Measurements from ENCODE around the gene SPRR3.
"Not testable (repeated sequence)": the region's sequence is repeated elsewhere in the genome, so short reads cannot be mapped to it uniquely, and the experiment has no call there.

The SPRR3 gene

GRCh38 chr1:152983743-152984142 is 17.8 kb upstream of the SPRR3 start, which contains the start of gene SPRR1A:
SPRR1A (plus strand) TSS chr1:152984081; CDS start chr1:152985231, 1,150 bp downstream.
- DNase-seq: no peak

DNA sequence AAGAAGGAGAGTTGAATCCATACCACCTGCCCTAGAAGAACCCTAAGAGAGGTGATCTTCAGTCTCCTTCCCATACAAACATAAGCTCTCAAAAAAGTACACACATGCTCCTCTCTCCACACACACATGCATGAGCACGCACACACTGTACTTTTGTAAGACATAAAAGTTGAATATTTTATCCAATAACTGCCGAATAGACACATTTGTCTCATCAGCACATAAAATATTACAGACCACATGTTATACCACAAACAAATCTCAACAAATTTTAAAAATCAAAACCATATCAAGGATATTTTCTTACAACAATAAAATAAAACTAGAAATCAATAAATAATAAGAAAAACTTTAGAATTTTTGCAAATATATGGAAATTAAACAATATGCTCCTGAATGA is 15.0 kb upstream of the SPRR3 start:
- DNase-seq: no peak

DNA sequence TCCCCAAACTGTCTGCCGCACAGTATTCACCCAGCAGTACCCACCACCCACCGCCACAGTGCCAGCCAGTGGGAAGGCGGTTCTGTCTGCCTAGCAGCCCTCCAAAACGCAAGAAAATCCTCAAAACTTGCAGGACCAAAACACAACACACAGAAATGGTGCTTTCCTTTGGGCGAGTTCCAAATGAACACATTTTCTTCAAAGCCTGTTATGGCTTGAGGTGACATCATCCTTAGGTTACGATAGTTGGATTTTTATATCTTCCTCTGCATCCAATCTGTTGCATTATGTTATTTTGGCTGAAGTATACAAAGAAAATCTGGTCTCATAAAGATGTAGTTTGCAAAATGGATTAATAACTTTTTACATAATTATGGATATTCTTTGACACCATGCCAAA is 8.4 kb upstream of the SPRR3 start:
- DNase-seq: no peak

- DNase-seq: no peak
Measured at GRCh38 chr1:152995842-152996241, 5.7 kb upstream of the SPRR3 start.

- DNase-seq: peak; percentile 46
Measured at GRCh38 chr1:152996633-152997400, 4.7 kb upstream of the SPRR3 start.

DNA sequence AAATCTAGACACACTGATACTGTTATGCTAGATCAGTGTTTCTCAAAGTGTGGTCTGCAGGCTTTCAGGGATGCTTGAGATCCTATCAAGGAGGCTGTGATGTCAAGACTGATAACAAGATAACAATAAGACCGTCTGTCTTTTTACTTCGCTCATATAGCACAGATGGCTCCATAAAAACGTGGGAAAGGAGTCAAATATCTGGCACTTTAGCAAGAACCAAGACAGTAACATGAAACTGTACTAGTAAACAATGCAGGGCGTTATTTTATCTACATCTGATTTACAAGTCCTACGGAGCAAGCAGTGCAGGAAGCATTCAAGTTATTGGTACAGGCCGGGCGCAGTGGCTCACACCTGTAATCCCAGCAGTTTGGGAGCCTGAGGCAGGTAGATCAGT is 3.6 kb upstream of the SPRR3 start:
- peak; percentile 32 for DNase-seq

DNA sequence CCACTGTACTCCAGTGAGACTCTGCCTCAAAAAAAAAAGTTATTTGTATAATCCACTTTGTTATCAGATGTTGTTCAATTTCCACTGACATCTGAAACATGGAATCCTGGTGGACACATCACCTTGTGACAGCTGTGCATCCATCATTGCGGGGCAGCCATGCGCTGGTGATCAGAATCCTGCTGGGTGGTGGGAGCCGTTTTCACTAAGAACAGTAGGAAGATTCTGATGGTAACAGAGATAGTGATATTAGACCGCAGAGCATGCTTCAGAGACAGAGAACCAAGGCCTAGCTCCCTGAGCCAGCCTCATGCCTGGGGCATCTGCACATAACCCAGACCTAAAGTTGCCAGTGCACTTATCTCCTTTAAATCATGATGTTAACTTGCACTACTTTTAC is 3.1 kb upstream of the SPRR3 start:
- DNase-seq: no peak

DNA sequence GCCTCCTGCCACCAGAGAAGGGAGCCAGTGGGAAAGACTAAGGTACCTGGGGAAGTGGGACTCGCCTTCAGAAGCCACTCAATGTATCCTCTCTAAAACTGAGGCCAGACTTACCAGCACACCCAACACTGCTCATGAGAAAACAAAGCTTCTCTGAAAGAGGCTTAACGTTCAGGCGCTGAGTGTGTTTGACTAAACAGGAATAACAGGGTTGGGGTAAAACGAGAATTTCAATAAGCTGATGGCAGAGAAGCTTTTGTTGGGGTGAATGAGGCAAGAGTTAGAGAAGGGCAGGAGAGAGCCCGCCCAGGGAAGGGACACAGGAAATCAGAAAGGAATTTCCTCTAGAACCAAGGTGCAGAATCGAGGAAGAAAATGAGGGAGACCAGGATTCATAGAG is 1.7 kb upstream of the SPRR3 start:
- no peak for DNase-seq

DNA sequence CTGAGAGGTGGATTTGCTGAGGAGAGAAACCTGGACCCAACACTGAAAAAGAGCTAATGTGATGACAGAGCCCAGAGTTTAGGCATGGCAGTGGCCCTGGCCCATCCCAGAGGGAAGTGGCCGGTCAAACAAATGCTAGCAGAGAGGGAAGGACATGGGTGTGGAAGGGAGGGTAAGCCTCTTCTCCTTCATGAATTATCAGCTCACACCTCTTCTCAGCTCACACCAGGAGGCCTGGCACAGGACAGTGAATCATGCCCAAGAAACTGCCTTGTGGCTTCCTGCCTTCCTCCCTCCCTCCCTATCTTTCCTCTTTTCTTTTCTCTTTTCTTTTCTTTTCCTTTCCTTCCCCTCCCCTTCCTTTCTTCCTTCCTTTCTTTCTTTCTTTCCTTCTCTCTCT is 1.3 kb upstream of the SPRR3 start:
- DNase-seq: no peak

GRCh38 chr1:153011235-153011758 is 9.7 kb downstream of the SPRR3 start:
- not testable (repeated sequence) for DNase-seq

- not testable (repeated sequence) for DNase-seq
Measured at GRCh38 chr1:153021829-153022228, 20.3 kb downstream of the SPRR3 start.

GRCh38 chr1:153022340-153022739 is 20.8 kb downstream of the SPRR3 start:
- not testable (repeated sequence) for DNase-seq

DNA sequence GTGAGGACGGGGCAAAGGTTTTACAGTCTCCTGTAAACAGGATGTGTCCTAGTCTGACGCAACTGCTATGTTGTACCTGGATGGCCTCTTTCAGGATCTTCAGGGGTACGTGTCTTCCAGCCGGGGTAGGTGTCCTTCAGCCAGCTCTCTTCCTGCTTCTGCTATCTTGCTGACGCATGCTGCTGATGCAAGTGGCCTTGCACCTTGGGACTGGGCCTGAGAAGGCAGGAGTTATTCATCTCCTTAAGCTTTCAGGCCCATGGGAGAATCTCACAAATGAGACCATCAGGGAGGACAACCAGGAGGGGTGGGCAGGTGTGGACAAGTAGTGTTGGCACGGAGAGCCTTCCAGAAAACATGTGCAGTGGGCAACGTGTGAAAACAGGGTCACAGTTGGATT is 21.6 kb downstream of the SPRR3 start:
- DNase-seq: no peak

GRCh38 chr1:153024413-153024812 is 22.9 kb downstream of the SPRR3 start:
- DNase-seq: no peak

DNA sequence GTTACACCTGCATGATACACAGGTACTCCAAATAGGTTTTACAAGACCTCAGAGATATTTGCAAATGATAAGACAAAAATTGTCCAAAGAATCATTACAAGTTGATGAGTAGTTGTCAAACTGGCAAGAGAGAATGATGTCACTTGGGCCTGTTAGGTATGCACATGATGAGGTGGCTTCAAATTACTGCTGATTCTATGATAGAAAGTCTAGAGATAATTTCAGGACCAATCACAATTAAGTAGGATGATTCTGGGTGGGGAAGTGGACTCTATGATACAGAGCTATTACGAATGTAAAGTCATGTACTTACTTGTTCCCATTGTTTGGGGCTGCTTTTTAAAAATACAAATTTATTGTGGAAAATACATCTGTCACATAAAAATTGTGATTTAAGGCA is 24.2 kb downstream of the SPRR3 start:
- DNase-seq: no peak

GRCh38 chr1:153028766-153029165 is 27.2 kb downstream of the SPRR3 start:
- no peak for DNase-seq

GRCh38 chr1:153030895-153031294 is 29.3 kb downstream of the SPRR3 start, which contains the start of gene SPRR1B:
SPRR1B (plus strand) TSS chr1:153031203; CDS start chr1:153032346, 1,143 bp downstream.
- no peak for DNase-seq

- peak; percentile 83 for DNase-seq
Measured at GRCh38 chr1:153032073-153032472, 30.5 kb downstream of the SPRR3 start.

DNA sequence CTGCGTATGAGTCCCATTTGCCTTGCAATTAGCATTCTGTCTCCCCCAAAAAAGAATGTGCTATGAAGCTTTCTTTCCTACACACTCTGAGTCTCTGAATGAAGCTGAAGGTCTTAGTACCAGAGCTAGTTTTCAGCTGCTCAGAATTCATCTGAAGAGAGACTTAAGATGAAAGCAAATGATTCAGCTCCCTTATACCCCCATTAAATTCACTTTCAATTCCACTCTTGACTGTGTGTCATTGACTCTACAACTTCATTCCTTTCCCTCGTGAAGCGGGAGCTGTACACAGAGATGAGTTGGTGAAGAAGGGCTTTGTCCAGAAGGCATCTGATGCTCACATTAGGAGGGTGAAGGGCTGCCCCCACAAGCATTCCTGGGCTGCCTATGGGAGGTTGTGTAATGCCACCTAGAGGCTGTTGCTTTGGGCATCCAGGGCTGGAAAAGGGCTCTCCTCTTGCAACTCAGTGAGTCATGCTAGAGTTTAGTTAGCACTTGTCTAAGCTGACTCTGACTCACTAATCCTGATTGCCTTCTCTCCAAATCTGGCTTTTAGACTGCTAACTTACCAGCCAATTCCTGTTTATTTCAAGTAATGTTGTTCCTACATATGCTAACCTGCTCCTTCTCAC is 31.2 kb downstream of the SPRR3 start:
- DNase-seq: peak; percentile 30

GRCh38 chr1:153035211-153035610 is 33.7 kb downstream of the SPRR3 start:
- DNase-seq: no peak

DNA sequence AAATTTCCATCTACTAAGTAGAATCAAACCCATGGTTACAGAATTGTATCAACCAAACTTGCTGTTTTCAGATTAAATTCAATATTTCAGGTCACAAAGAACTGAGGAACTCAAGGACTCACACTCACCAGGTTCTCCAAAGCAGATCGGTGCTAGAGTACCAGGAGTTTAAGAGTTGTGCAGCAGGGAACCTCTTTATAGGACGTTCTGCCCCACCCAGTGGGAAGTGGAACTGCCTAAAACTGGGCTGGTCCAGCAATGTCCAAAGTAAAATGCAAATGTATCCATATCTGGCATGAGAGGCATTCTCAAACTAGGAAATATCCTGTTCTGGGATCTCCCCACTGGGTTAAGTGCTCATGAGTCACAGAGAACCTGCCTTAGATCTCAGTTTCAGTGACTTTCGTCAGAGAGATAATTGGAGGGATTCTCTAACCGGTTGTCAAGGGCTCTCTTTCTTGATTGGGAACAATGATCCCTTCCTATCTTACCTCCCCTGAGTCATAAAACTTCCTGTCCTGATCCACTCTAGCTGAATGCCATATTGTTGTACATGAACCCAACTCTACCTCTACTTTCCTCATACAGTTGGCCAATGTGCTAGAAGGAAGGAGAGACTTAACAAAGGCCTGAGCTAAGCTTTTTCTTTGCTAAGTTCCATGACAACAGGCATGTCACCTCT is 39.5 kb downstream of the SPRR3 start, which contains the start of gene SPRR2D:
Gene SPRR2D (minus strand): TSS at position 171 of the 682 bp plus-strand sequence. CDS start 774 bp downstream, outside the sequence.
- no peak for DNase-seq

- DNase-seq: no peak
Measured at GRCh38 chr1:153049211-153049610, 47.7 kb downstream of the SPRR3 start.

All from DMS79 treated with DMSO at 0.1 percent for 48 hours (cell line).